NB4 (cell line): ENCODE results near the gene HEY2.

Source experiments
- MYC ChIP-seq: IDR thresholded peaks from 2 replicates; pipeline ENCODE4 v1.6.1; 2011; ENCODE audit warnings: low read depth, low read length
- POLR2A ChIP-seq: IDR thresholded peaks from 2 replicates; pipeline ENCODE4 v1.6.1; 2011; ENCODE audit warnings: mild to moderate bottlenecking; ENCODE audit not compliant: insufficient read length; ENCODE audit errors: extremely low read depth
- TF ChIP-seq, protein P1 (sequence below): IDR thresholded peaks from one replicate; pipeline ENCODE4 v1.5.1; 2012; ENCODE audit warnings: low read depth, low read length
- TF ChIP-seq, protein P2 (sequence below): IDR thresholded peaks from 2 replicates; pipeline ENCODE4 v1.6.1; 2011; ENCODE audit warnings: low read depth, low read length

DNA sequence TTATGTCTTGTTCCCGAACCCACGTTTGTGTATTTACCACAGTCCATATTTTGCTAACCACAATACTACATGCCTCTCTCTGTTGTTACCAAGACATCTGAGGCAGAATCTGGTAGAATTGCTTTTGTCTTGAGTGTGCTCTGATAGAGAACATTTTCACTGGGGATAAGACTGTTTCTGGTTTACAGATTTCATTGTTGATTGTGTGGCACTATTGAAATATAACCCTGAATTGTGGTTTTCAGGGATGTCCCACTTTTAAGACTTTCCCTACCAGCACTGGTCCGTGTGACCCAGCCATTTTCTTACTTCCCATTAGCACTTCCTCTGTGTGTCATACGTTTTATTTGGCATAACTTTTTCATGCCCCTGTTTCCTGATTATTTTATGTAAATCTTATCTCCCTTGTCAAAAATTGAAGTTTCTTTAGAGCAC, 53.5 kb downstream of the HEY2 start:
- TF ChIP-seq, protein P1, sequence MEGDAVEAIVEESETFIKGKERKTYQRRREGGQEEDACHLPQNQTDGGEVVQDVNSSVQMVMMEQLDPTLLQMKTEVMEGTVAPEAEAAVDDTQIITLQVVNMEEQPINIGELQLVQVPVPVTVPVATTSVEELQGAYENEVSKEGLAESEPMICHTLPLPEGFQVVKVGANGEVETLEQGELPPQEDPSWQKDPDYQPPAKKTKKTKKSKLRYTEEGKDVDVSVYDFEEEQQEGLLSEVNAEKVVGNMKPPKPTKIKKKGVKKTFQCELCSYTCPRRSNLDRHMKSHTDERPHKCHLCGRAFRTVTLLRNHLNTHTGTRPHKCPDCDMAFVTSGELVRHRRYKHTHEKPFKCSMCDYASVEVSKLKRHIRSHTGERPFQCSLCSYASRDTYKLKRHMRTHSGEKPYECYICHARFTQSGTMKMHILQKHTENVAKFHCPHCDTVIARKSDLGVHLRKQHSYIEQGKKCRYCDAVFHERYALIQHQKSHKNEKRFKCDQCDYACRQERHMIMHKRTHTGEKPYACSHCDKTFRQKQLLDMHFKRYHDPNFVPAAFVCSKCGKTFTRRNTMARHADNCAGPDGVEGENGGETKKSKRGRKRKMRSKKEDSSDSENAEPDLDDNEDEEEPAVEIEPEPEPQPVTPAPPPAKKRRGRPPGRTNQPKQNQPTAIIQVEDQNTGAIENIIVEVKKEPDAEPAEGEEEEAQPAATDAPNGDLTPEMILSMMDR: no peak
- no peak for TF ChIP-seq MYC
- no peak for TF ChIP-seq POLR2A
- TF ChIP-seq, protein P2, sequence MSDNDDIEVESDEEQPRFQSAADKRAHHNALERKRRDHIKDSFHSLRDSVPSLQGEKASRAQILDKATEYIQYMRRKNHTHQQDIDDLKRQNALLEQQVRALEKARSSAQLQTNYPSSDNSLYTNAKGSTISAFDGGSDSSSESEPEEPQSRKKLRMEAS: no peak
